Activated T-helper 1 cell treated with anti-CD3 and anti-CD28 coated beads, Interleukin-12 subunit alpha, Interleukin-12 subunit beta, Interleukin-2, Interleukin-4 antibody, amounts not matched to agents 30 ng/mL and 10 ng/mL and 1 ng/mL, durations not matched to agents 14 hours and 24 hours and 36 hours (primary cell): ENCODE measurements around the gene HOXA7. TPM values are rescaled to one million over a fixed set of nuclear protein-coding genes. Genes with fewer than 3 reads are reported as not detected.

Experiments used
- DNase-seq: peaks from one replicate; pipeline ENCODE4 v3.0.0; 2021; ENCODE audit warnings: low spot score
- H3K27ac Mint-ChIP-seq: one replicate; pipeline ENCODE4 v1.8.0; 2021; ENCODE audit warnings: mild to moderate bottlenecking, mixed read lengths
- H3K27me3 Mint-ChIP-seq: one replicate; pipeline ENCODE4 v1.8.0; 2022; ENCODE audit warnings: mild to moderate bottlenecking, moderate library complexity, mixed read lengths; ENCODE audit not compliant: insufficient read depth
- H3K36me3 Mint-ChIP-seq: one replicate; pipeline ENCODE4 v1.8.0; 2021; ENCODE audit warnings: low read depth, mixed read lengths
- H3K4me1 Mint-ChIP-seq: one replicate; pipeline ENCODE4 v1.8.0; 2021; ENCODE audit warnings: low read depth, mixed read lengths
- H3K4me3 Mint-ChIP-seq: one replicate; pipeline ENCODE4 v1.8.0; 2021; ENCODE audit warnings: mild to moderate bottlenecking, moderate library complexity, mixed read lengths
- H3K9me3 Mint-ChIP-seq: one replicate; pipeline ENCODE4 v1.8.0; 2021; ENCODE audit warnings: mixed read lengths
- intact Hi-C: fragments of 100-400 bp; cut with micrococcal nuclease; formaldehyde crosslinking; loops from one replicate; pipeline ENCODE4 v1.15.1; 2024
- total RNA-seq: library from RNA; stranded (reverse); gene quantifications from 2 replicates; pipeline ENCODE4 v1.2.3, GENCODE V29; 2022

HOXA7 gene
- total RNA-seq, 1 donor from 2014 or later: not detected

- intact Hi-C loops: loop anchor here (2.0 to 10.0 kb wide), 6 partner anchors 14 to 1653 kb away; partner anchors contain the start of gene HOXA11
- Mint-ChIP-seq H3K36me3 (no peaks in the 10 kb centered on the region), H3K4me1 (no peaks in the 10 kb centered on the region), H3K27me3 (peaks cover 83% of the 10 kb centered on the region), H3K4me3 (no peak overlapping the region), H3K27ac (peak overlapping the region; percentile 81), H3K9me3 (no peaks in the 10 kb centered on the region)
- no peak for DNase-seq
Observed at GRCh38 chr7:27198871-27199801, 42.7 kb upstream of the HOXA7 start.

- Mint-ChIP-seq H3K36me3 (no peaks in the 10 kb centered on the region), H3K9me3 (no peaks in the 10 kb centered on the region), H3K27me3 (peaks cover 84% of the 10 kb centered on the region), H3K27ac (peak overlapping the region; percentile 26), H3K4me1 (no peaks in the 10 kb centered on the region), H3K4me3 (no peak overlapping the region)
- no peak for DNase-seq
- intact Hi-C loops: loop anchor here (2.0 to 10.0 kb wide), 6 partner anchors 13 to 1654 kb away; partner anchors contain the start of gene HOXA11
Observed at GRCh38 chr7:27198138-27198841, 41.8 kb upstream of the HOXA7 start.

- Mint-ChIP-seq H3K36me3 (no peaks in the 10 kb centered on the region), H3K27ac (peak overlapping the region; percentile 2), H3K4me3 (no peak overlapping the region), H3K27me3 (peaks cover 82% of the 10 kb centered on the region), H3K9me3 (no peaks in the 10 kb centered on the region), H3K4me1 (no peaks in the 10 kb centered on the region)
- no peak for DNase-seq
- intact Hi-C loops: loop anchor here (2.0 to 10.0 kb wide), 7 partner anchors 13 to 1655 kb away; partner anchors contain the start of gene HOXA11
Observed at GRCh38 chr7:27197137-27198042, 40.9 kb upstream of the HOXA7 start.

GRCh38 chr7:27196287-27196767, 39.9 kb upstream of the HOXA7 start:
- Mint-ChIP-seq H3K4me1 (no peaks in the 10 kb centered on the region), H3K4me3 (no peak overlapping the region), H3K27me3 (peaks cover 80% of the 10 kb centered on the region), H3K36me3 (no peaks in the 10 kb centered on the region), H3K9me3 (no peaks in the 10 kb centered on the region), H3K27ac (no peak overlapping the region)
- DNase-seq: peak; percentile 59
- intact Hi-C loops: loop anchor here (1.0 to 10.0 kb wide), 9 partner anchors 380 to 1656 kb away; no protein-coding TSS in a partner anchor

- Mint-ChIP-seq H3K4me1 (no peaks in the 10 kb centered on the region), H3K4me3 (no peak overlapping the region)
Observed at GRCh38 chr7:27194686-27195379, 38.4 kb upstream of the HOXA7 start.

GRCh38 chr7:27194002-27194352, 37.5 kb upstream of the HOXA7 start:
- Mint-ChIP-seq H3K36me3 (no peaks in the 10 kb centered on the region), H3K4me1 (no peaks in the 10 kb centered on the region), H3K9me3 (no peaks in the 10 kb centered on the region), H3K4me3 (no peak overlapping the region), H3K27ac (no peak overlapping the region), H3K27me3 (peaks cover 87% of the 10 kb centered on the region)
- intact Hi-C loops: loop anchor here (10.0 kb wide), 1 partner anchor 1339 kb away; no protein-coding TSS in a partner anchor
- DNase-seq: no peak

More at GRCh38 chr7:27194686-27195379, 38.4 kb upstream of the HOXA7 start:
- Mint-ChIP-seq H3K27ac (no peak overlapping the region), H3K27me3 (peaks cover 84% of the 10 kb centered on the region), H3K9me3 (no peaks in the 10 kb centered on the region), H3K36me3 (no peaks in the 10 kb centered on the region)
- intact Hi-C loops: loop anchor here (5.0 to 10.0 kb wide), 3 partner anchors 587 to 1657 kb away; no protein-coding TSS in a partner anchor
- no peak for DNase-seq

GRCh38 chr7:27193335-27194001, 37.0 kb upstream of the HOXA7 start:
- H3K4me3 Mint-ChIP-seq: peak overlapping the region; percentile 26
- no peaks in the 10 kb centered on the region for H3K4me1 Mint-ChIP-seq
- intact Hi-C loops: loop anchor here (10.0 kb wide), 1 partner anchor 1339 kb away; no protein-coding TSS in a partner anchor
- H3K27ac Mint-ChIP-seq: no peak overlapping the region
- H3K36me3 Mint-ChIP-seq: no peaks in the 10 kb centered on the region
- H3K9me3 Mint-ChIP-seq: no peaks in the 10 kb centered on the region
- DNase-seq: no peak
- peaks cover 85% of the 10 kb centered on the region for H3K27me3 Mint-ChIP-seq

- no peaks in the 10 kb centered on the region for H3K9me3 Mint-ChIP-seq
Observed at GRCh38 chr7:27192546-27193334, 36.3 kb upstream of the HOXA7 start.

GRCh38 chr7:27191833-27192545, 35.5 kb upstream of the HOXA7 start:
- intact Hi-C loops: loop anchor here (10.0 kb wide), 1 partner anchor 1337 kb away; no protein-coding TSS in a partner anchor

More at GRCh38 chr7:27192546-27193334, 36.3 kb upstream of the HOXA7 start:
- Mint-ChIP-seq H3K36me3 (no peaks in the 10 kb centered on the region), H3K27me3 (peaks cover 85% of the 10 kb centered on the region), H3K4me3 (no peak overlapping the region), H3K4me1 (no peaks in the 10 kb centered on the region), H3K27ac (no peak overlapping the region)
- intact Hi-C loops: loop anchor here (10.0 kb wide), 1 partner anchor 1338 kb away; no protein-coding TSS in a partner anchor
- DNase-seq: no peak

GRCh38 chr7:27191161-27191731, 34.8 kb upstream of the HOXA7 start:
- no peak for DNase-seq
- peaks cover 86% of the 10 kb centered on the region for H3K27me3 Mint-ChIP-seq
- H3K27ac Mint-ChIP-seq: peak overlapping the region; percentile 34
- no peaks in the 10 kb centered on the region for H3K9me3 Mint-ChIP-seq
- no peaks in the 10 kb centered on the region for H3K4me1 Mint-ChIP-seq
- intact Hi-C loops: loop anchor here (10.0 kb wide), 1 partner anchor 1336 kb away; no protein-coding TSS in a partner anchor
- no peaks in the 10 kb centered on the region for H3K36me3 Mint-ChIP-seq
- no peak overlapping the region for H3K4me3 Mint-ChIP-seq

More at GRCh38 chr7:27191833-27192545, 35.5 kb upstream of the HOXA7 start:
- H3K36me3 Mint-ChIP-seq: no peaks in the 10 kb centered on the region
- no peak overlapping the region for H3K27ac Mint-ChIP-seq
- H3K27me3 Mint-ChIP-seq: peaks cover 85% of the 10 kb centered on the region
- no peak overlapping the region for H3K4me3 Mint-ChIP-seq
- no peaks in the 10 kb centered on the region for H3K9me3 Mint-ChIP-seq
- no peaks in the 10 kb centered on the region for H3K4me1 Mint-ChIP-seq
- DNase-seq: no peak
